ENCODE results near the gene BCAP29.

Gene BCAP29

DNA sequence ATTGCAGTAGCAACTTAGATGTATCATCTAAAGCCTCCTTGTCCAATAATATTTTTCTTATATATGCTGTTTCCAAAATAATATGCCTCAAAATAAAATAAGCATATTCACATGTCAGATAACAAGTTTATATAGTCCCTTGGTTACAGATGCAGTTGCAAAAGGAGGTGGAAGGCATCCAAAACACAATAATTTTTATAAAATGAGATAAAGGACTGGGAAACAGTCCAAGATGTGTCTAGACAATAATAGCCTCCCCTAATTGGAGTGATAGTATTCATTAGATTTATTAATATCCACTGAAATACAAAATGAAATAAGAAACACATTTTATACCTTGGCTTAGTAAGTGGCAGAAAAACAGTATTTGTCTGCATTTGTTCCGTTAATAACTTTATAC lies 30.3 kb downstream of the BCAP29 start:
- H3K4me3 ChIP-seq (ENCODE audit: low read length), result no peak overlapping the region
- peaks cover 6% of the 10 kb centered on the region for H3K36me3 ChIP-seq (ENCODE audit: control insufficient read depth, insufficient read depth, low read length)
- no peak overlapping the region for H3K9ac ChIP-seq (ENCODE audit: low read length)
- H3K4me1 ChIP-seq (ENCODE audit: control insufficient read depth, insufficient read depth, low read length), result peaks cover 3% of the 10 kb centered on the region
- no peak overlapping the region for H3K27ac ChIP-seq (ENCODE audit: low read depth, low read length)
- H3K27me3 ChIP-seq (ENCODE audit: control insufficient read depth, insufficient read depth, low read length), result no peaks in the 10 kb centered on the region

- H3K4me1 ChIP-seq (ENCODE audit: control insufficient read depth, insufficient read depth, low read length), result peaks cover 3% of the 10 kb centered on the region
- H3K27me3 ChIP-seq (ENCODE audit: control insufficient read depth, insufficient read depth, low read length), result no peaks in the 10 kb centered on the region
- H3K9ac ChIP-seq (ENCODE audit: low read length), result no peak overlapping the region
- H3K27ac ChIP-seq (ENCODE audit: low read depth, low read length), result no peak overlapping the region
- peaks cover 10% of the 10 kb centered on the region for H3K36me3 ChIP-seq (ENCODE audit: control insufficient read depth, insufficient read depth, low read length)
- no peak overlapping the region for H3K4me3 ChIP-seq (ENCODE audit: low read length)
Observed at GRCh38 chr7:107613439-107613838, 33.4 kb downstream of the BCAP29 start.

GRCh38 chr7:107613948-107614347 lies 33.9 kb downstream of the BCAP29 start:
- Histone ChIP-seq H3K27ac (ENCODE audit: low read depth, low read length) (no peak overlapping the region), H3K4me1 (ENCODE audit: control insufficient read depth, insufficient read depth, low read length) (peaks cover 3% of the 10 kb centered on the region), H3K36me3 (ENCODE audit: control insufficient read depth, insufficient read depth, low read length) (peaks cover 10% of the 10 kb centered on the region), H3K4me3 (ENCODE audit: low read length) (no peak overlapping the region), H3K27me3 (ENCODE audit: control insufficient read depth, insufficient read depth, low read length) (no peaks in the 10 kb centered on the region), H3K9ac (ENCODE audit: low read length) (no peak overlapping the region)

GRCh38 chr7:107614425-107614824 lies 34.4 kb downstream of the BCAP29 start:
- no peaks in the 10 kb centered on the region for H3K27me3 ChIP-seq (ENCODE audit: control insufficient read depth, insufficient read depth, low read length)
- H3K36me3 ChIP-seq (ENCODE audit: control insufficient read depth, insufficient read depth, low read length), result peaks cover 10% of the 10 kb centered on the region
- no peak overlapping the region for H3K27ac ChIP-seq (ENCODE audit: low read depth, low read length)
- H3K9ac ChIP-seq (ENCODE audit: low read length), result no peak overlapping the region
- H3K4me1 ChIP-seq (ENCODE audit: control insufficient read depth, insufficient read depth, low read length), result peaks cover 3% of the 10 kb centered on the region
- no peak overlapping the region for H3K4me3 ChIP-seq (ENCODE audit: low read length)

DNA sequence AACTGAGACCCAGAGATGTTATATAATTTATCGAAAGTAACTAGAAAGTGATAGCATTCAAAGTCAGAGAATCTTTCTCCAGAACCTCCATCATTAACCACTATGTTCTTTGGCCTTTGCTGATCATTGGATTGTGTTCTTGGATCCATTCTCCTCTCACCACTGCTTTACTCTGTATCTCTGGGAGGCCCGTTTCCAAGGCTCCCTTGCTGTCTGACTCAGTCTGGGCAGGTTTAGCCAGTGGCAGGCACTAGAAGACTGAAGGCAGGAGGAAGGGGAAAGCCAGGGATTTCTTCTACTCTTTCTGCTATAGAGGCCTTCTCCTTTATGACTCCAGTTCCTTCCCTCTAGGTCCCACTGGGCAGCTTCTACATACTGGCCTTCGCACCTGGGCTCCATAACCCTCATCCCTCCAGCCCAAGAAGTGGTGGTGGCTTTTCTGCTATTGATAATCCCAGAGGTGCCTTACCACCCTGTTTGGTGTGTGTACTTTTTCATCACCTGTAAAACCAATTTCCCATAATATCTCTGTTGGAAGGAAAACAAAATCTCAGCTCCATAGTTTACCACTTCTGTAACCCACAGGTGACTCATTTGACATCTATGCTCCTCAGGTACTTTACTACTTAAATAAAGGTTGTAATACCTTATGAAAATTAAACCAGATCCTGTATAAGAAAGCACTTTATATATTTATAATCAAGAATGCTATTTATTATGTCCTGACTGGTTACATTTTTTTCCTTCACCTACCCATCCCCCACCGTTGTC lies 36.0 kb downstream of the BCAP29 start:
- Histone ChIP-seq H3K27ac (ENCODE audit: low read depth, low read length) (no peak overlapping the region), H3K36me3 (ENCODE audit: control insufficient read depth, insufficient read depth, low read length) (peaks cover 14% of the 10 kb centered on the region), H3K9ac (ENCODE audit: low read length) (no peak overlapping the region), H3K4me3 (ENCODE audit: low read length) (no peak overlapping the region), H3K4me1 (ENCODE audit: control insufficient read depth, insufficient read depth, low read length) (no peaks in the 10 kb centered on the region), H3K27me3 (ENCODE audit: control insufficient read depth, insufficient read depth, low read length) (no peaks in the 10 kb centered on the region)

DNA sequence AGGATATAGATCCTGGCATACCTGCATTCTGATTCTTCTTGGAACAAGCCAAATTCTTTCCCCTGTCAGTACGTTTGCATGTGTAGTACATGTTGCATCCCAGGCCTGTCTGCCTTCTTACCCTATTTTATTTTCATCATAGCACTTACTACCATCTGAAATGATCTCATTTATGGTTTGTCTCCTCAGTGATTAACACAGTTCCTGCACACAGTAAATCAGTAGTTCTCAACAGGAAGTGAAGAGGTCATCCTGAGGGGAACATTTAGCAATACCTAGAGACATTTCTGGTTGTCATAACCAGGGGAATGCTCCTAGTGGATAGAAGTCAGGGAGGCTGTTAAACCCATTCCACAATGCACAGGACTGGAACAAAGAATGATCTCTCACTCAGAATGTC lies 42.4 kb downstream of the BCAP29 start:
- Histone ChIP-seq H3K27ac (ENCODE audit: low read depth, low read length) (no peak overlapping the region), H3K36me3 (ENCODE audit: control insufficient read depth, insufficient read depth, low read length) (peaks cover 4% of the 10 kb centered on the region), H3K27me3 (ENCODE audit: control insufficient read depth, insufficient read depth, low read length) (no peaks in the 10 kb centered on the region), H3K4me3 (ENCODE audit: low read length) (no peak overlapping the region), H3K4me1 (ENCODE audit: control insufficient read depth, insufficient read depth, low read length) (no peaks in the 10 kb centered on the region), H3K9ac (ENCODE audit: low read length) (no peak overlapping the region)

DNA sequence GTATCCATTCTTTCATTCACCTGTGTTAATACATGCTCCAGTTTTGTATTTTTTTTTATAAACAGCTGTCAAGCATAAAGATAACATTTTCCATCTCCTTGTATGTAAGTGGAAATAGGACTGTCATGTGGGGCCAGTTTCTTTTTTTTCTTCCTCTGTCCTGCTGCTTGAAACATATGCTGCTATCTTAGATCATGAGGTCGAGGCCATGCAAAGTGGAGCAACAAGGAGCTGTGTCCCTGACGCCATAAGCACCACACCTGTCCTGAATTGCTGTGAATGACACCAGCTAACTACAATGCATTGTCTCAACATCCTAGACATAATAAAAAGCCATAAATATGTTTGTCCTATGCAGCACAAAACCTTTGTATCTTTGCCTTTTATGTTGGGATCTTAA lies 42.8 kb downstream of the BCAP29 start:
- Histone ChIP-seq H3K4me1 (ENCODE audit: control insufficient read depth, insufficient read depth, low read length) (no peaks in the 10 kb centered on the region), H3K4me3 (ENCODE audit: low read length) (no peak overlapping the region), H3K27ac (ENCODE audit: low read depth, low read length) (no peak overlapping the region), H3K9ac (ENCODE audit: low read length) (no peak overlapping the region), H3K27me3 (ENCODE audit: control insufficient read depth, insufficient read depth, low read length) (no peaks in the 10 kb centered on the region), H3K36me3 (ENCODE audit: control insufficient read depth, insufficient read depth, low read length) (peaks cover 4% of the 10 kb centered on the region)

DNA sequence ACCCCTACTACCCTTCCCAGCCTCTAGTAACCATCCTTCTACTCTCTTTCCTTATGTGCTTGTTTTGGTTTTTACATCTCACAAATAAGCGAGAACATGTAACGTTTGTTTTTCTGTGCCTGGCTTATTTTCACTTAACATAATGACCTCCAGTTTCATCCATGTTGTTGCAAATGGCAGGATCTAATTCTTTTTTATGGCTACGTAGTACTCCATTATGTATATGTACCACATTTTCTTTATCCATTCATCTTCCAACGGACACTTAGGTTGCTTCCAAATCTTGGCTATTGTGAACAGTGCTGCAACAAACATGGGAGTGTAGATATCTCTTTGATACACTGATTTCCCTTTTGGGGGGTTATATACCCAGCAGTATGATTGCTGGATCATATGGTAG lies 47.0 kb downstream of the BCAP29 start:
- no peak overlapping the region for H3K4me3 ChIP-seq (ENCODE audit: low read length)

DNA sequence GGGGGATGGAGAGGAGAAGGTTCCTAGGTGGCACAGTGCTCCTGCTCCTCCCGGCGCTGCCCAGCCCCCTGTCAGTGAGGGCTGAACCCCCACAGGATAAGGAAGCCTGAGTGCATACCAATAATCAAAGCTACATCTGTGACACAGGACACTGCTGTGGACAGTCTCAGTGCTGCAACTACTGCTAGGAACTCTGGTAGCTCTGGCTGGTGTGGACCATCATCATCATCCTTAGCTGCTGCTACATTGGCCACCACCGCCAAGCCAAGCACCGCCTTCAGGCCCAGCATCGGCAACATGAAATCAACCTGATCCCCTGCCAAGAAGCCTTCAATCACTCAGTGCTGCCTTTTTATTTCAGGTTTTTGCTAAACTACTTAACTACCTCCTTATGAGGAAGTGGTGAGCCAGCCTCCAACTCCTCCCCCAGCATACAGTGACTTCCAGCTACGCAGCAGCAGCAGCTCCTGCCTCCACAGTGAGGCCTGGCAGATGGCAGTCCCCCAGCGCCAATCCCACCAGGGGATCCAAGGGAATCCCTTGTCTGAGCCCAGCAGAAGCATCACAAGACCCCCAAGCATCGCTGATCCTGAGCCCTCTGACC lies 48.5 kb downstream of the BCAP29 start:
- Histone ChIP-seq H3K27me3 (ENCODE audit: control insufficient read depth, insufficient read depth, low read length) (no peaks in the 10 kb centered on the region), H3K4me3 (ENCODE audit: low read length) (no peak overlapping the region), H3K27ac (ENCODE audit: low read depth, low read length) (no peak overlapping the region), H3K36me3 (ENCODE audit: control insufficient read depth, insufficient read depth, low read length) (peaks cover 3% of the 10 kb centered on the region), H3K4me1 (ENCODE audit: control insufficient read depth, insufficient read depth, low read length) (no peaks in the 10 kb centered on the region), H3K9ac (ENCODE audit: low read length) (no peak overlapping the region)

More for the DNA sequence above, 47.0 kb downstream of the BCAP29 start:
- Histone ChIP-seq H3K4me1 (ENCODE audit: control insufficient read depth, insufficient read depth, low read length) (no peaks in the 10 kb centered on the region), H3K9ac (ENCODE audit: low read length) (no peak overlapping the region), H3K27ac (ENCODE audit: low read depth, low read length) (no peak overlapping the region), H3K27me3 (ENCODE audit: control insufficient read depth, insufficient read depth, low read length) (no peaks in the 10 kb centered on the region), H3K36me3 (ENCODE audit: control insufficient read depth, insufficient read depth, low read length) (peaks cover 3% of the 10 kb centered on the region)

GRCh38 chr7:107630342-107630741 lies 50.3 kb downstream of the BCAP29 start:
- no peaks in the 10 kb centered on the region for H3K27me3 ChIP-seq (ENCODE audit: control insufficient read depth, insufficient read depth, low read length)
- H3K4me1 ChIP-seq (ENCODE audit: control insufficient read depth, insufficient read depth, low read length), result no peaks in the 10 kb centered on the region
- H3K36me3 ChIP-seq (ENCODE audit: control insufficient read depth, insufficient read depth, low read length), result peaks cover 3% of the 10 kb centered on the region
- no peak overlapping the region for H3K4me3 ChIP-seq (ENCODE audit: low read length)
- no peak overlapping the region for H3K9ac ChIP-seq (ENCODE audit: low read length)
- no peak overlapping the region for H3K27ac ChIP-seq (ENCODE audit: low read depth, low read length)

GRCh38 chr7:107631588-107632491 lies 51.8 kb downstream of the BCAP29 start:
- Histone ChIP-seq H3K9ac (ENCODE audit: low read length) (no peak overlapping the region), H3K27ac (ENCODE audit: low read depth, low read length) (no peak overlapping the region), H3K4me1 (ENCODE audit: control insufficient read depth, insufficient read depth, low read length) (no peaks in the 10 kb centered on the region), H3K36me3 (ENCODE audit: control insufficient read depth, insufficient read depth, low read length) (peaks cover 3% of the 10 kb centered on the region), H3K4me3 (ENCODE audit: low read length) (no peak overlapping the region), H3K27me3 (ENCODE audit: control insufficient read depth, insufficient read depth, low read length) (no peaks in the 10 kb centered on the region)

GRCh38 chr7:107632492-107632865 lies 52.4 kb downstream of the BCAP29 start:
- Histone ChIP-seq H3K4me3 (ENCODE audit: low read length) (no peak overlapping the region), H3K27me3 (ENCODE audit: control insufficient read depth, insufficient read depth, low read length) (no peaks in the 10 kb centered on the region), H3K9ac (ENCODE audit: low read length) (no peak overlapping the region), H3K36me3 (ENCODE audit: control insufficient read depth, insufficient read depth, low read length) (peaks cover 3% of the 10 kb centered on the region), H3K27ac (ENCODE audit: low read depth, low read length) (no peak overlapping the region), H3K4me1 (ENCODE audit: control insufficient read depth, insufficient read depth, low read length) (no peaks in the 10 kb centered on the region)
